Measurements from ENCODE around the gene OR10A5.

DNA sequence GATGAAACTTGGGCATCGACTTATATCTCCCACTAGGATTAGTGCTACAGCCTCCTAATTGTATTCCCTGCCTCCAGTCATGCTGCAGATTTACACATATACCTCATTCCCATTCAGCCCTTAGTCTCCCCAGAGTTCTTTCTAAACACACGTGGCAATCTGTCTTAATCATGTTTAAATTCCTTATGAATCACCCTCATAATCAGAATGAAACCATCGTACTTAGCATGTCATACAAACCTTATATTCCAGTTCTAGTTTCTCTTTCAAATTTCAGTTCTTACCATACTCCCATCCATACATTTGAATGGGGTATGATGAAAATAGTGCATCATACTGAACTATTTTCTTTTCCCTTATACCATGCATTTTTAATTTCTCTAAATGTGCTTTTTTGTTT is 11.4 kb downstream of the OR10A5 start:
- TF ChIP-seq CTCF (optimal IDR thresholded peaks at IDR 0.05 in 1 of 3, IDR thresholded peaks at IDR 0.05 in 1 of 3, conservative IDR thresholded peaks at IDR 0.05 in 1 of 3; ENCODE audit: extremely low read depth in 1 of 3, insufficient read depth in 2 of 3, low read length in 3 of 3) (no peak), EZH2 (IDR thresholded peaks at IDR 0.05; ENCODE audit: low read length) (no peak)

Measured in keratinocyte (primary cell).